Measurements from ENCODE around the gene SYNPO. TPM values are rescaled to one million over a fixed set of nuclear protein-coding genes. Genes with fewer than 3 reads are reported as not detected.

The SYNPO gene
- total RNA-seq, 1 experiment from 2014 or later = 1.9 TPM

- peak; percentile 49 for DNase-seq (ENCODE audit: low read depth)
These were observed 16.0 kb downstream of the SYNPO start for GRCh38 chr5:150656191-150657132.

- DNase-seq (ENCODE audit: low read depth) = no peak
These were observed 17.7 kb downstream of the SYNPO start for GRCh38 chr5:150658121-150658520.

GRCh38 chr5:150658699-150659265, 18.3 kb downstream of the SYNPO start:
- no peak for DNase-seq (ENCODE audit: low read depth)

- no peak for DNase-seq (ENCODE audit: low read depth)
These were observed 19.1 kb downstream of the SYNPO start for GRCh38 chr5:150659360-150660107.

- no peak for DNase-seq (ENCODE audit: low read depth)
These were observed 19.8 kb downstream of the SYNPO start for GRCh38 chr5:150660108-150660831.

- DNase-seq (ENCODE audit: low read depth) = no peak
These were observed 20.6 kb downstream of the SYNPO start, which contains the start of gene MYOZ3 for GRCh38 chr5:150661086-150661485. MYOZ3 (plus strand) TSS chr5:150661251; CDS start chr5:150662942, 1,691 bp downstream.

- no peak for DNase-seq (ENCODE audit: low read depth)
These were observed 21.5 kb downstream of the SYNPO start for GRCh38 chr5:150661821-150662596.

- no peak for DNase-seq (ENCODE audit: low read depth)
These were observed 22.5 kb downstream of the SYNPO start for GRCh38 chr5:150662731-150663516.

- DNase-seq (ENCODE audit: low read depth) = no peak
These were observed 23.5 kb downstream of the SYNPO start for GRCh38 chr5:150663936-150664335.

- no peak for DNase-seq (ENCODE audit: low read depth)
These were observed 24.6 kb downstream of the SYNPO start for GRCh38 chr5:150665044-150665443.

GRCh38 chr5:150670275-150670947, 30.0 kb downstream of the SYNPO start:
- no peak for DNase-seq (ENCODE audit: low read depth)

GRCh38 chr5:150670948-150671310, 30.5 kb downstream of the SYNPO start:
- no peak for DNase-seq (ENCODE audit: low read depth)

- no peak for DNase-seq (ENCODE audit: low read depth)
These were observed 31.2 kb downstream of the SYNPO start for GRCh38 chr5:150671509-150672236.

GRCh38 chr5:150672237-150672883, 31.9 kb downstream of the SYNPO start:
- DNase-seq (ENCODE audit: low read depth) = no peak

- no peak for DNase-seq (ENCODE audit: low read depth)
These were observed 32.4 kb downstream of the SYNPO start for GRCh38 chr5:150672884-150673275.

GRCh38 chr5:150674341-150674821, 33.9 kb downstream of the SYNPO start:
- DNase-seq (ENCODE audit: low read depth) = no peak

GRCh38 chr5:150675069-150675468, 34.6 kb downstream of the SYNPO start:
- no peak for DNase-seq (ENCODE audit: low read depth)

- DNase-seq (ENCODE audit: low read depth) = no peak
These were observed 36.1 kb downstream of the SYNPO start for GRCh38 chr5:150676578-150676977.

Data from LHCN-M2 (cell line).